ENCODE measurements around the gene TMOD2. TPM values are rescaled to one million over a fixed set of nuclear protein-coding genes. Genes with fewer than 3 reads are reported as not detected.
A peak's percentile ranks its signal among the peaks of the same experiment; 100 is the strongest.

The TMOD2 gene
- total and polyA plus RNA-seq, 7 donors = 0.49 to 5.8 (median 2.1) TPM

GRCh38 chr15:51793521-51794305 is 42.3 kb downstream of the TMOD2 start:
- intact Hi-C loops (cut with DNase I) = no loop called here
- no peak for ATAC-seq
- WGBS, 3 donors = 50% methylated on average over 4 of the region's 4 CpGs

DNA sequence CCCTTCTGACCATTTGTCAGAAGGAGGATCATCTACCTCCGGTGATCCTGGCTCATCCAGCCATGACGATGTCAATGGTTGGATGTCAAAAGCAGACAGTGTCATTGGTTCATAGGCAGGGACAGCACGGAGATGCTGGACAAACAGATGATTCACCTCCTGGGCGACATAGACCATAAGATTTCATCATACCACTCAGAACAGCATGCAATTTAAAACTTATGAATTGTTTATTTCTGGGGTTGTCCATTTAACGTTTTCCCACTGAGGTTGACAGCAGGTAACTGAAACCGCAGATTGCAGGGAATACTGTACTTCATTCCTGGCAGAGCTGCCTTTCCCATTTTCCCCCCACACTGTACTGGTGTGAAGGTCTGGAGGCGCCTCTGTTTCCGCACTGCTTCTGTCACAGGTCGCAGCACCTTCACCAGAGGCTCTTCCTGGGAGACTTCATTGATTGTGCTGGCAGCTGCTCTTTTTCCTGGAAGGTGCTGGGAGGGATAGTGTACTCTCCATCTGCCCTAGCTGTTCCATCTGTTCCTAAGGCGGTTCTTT is 45.5 kb downstream of the TMOD2 start:
- H3K27ac ChIP-seq = no peak overlapping the region
- no peak for DNase-seq
- no peaks in the 10 kb centered on the region for H3K27me3 ChIP-seq (ENCODE audit: insufficient read depth in 3 of 3, low read length in 2 of 3)
- 83 to 87% (median 85%) methylated on average over 10 of the region's 10 CpGs for WGBS, 3 donors
- intact Hi-C loops (cut with DNase I) = no loop called here
- H3K9me3 ChIP-seq = peaks cover 3% of the 10 kb centered on the region
- TF ChIP-seq, protein P1, sequence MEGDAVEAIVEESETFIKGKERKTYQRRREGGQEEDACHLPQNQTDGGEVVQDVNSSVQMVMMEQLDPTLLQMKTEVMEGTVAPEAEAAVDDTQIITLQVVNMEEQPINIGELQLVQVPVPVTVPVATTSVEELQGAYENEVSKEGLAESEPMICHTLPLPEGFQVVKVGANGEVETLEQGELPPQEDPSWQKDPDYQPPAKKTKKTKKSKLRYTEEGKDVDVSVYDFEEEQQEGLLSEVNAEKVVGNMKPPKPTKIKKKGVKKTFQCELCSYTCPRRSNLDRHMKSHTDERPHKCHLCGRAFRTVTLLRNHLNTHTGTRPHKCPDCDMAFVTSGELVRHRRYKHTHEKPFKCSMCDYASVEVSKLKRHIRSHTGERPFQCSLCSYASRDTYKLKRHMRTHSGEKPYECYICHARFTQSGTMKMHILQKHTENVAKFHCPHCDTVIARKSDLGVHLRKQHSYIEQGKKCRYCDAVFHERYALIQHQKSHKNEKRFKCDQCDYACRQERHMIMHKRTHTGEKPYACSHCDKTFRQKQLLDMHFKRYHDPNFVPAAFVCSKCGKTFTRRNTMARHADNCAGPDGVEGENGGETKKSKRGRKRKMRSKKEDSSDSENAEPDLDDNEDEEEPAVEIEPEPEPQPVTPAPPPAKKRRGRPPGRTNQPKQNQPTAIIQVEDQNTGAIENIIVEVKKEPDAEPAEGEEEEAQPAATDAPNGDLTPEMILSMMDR (IDR thresholded peaks at IDR 0.05) = no peak
- no peaks in the 10 kb centered on the region for H3K4me1 ChIP-seq
- no peak overlapping the region for H3K4me3 ChIP-seq
- ATAC-seq = no peak
- peaks cover 0 to 10% of the 10 kb centered on the region in 2 donors for H3K36me3 ChIP-seq (ENCODE audit: insufficient read depth in 1 of 2, low read depth in 1 of 2)

More at GRCh38 chr15:51793521-51794305, 42.3 kb downstream of the TMOD2 start:
- no peak overlapping the region for H3K4me3 ChIP-seq
- H3K27ac ChIP-seq = no peak overlapping the region
- peak in 1 of 2 donors; percentile 59 for DNase-seq
- TF ChIP-seq, protein P1 (IDR thresholded peaks at IDR 0.05) = no peak
- peaks cover 3% of the 10 kb centered on the region for H3K9me3 ChIP-seq
- H3K27me3 ChIP-seq (ENCODE audit: insufficient read depth in 3 of 3, low read length in 2 of 3) = no peaks in the 10 kb centered on the region
- peaks cover 0 to 8% of the 10 kb centered on the region in 2 donors for H3K36me3 ChIP-seq (ENCODE audit: insufficient read depth in 1 of 2, low read depth in 1 of 2)
- no peaks in the 10 kb centered on the region for H3K4me1 ChIP-seq

GRCh38 chr15:51798281-51798680 is 46.9 kb downstream of the TMOD2 start:
- DNase-seq (no peak), ATAC-seq (no peak)
- Histone ChIP-seq H3K36me3 (ENCODE audit: insufficient read depth in 1 of 2, low read depth in 1 of 2) (peaks cover 0 to 15% of the 10 kb centered on the region in 2 donors), H3K9me3 (no peaks in the 10 kb centered on the region), H3K4me3 (no peak overlapping the region), H3K27ac (no peak overlapping the region), H3K27me3 (ENCODE audit: insufficient read depth in 3 of 3, low read length in 2 of 3) (no peaks in the 10 kb centered on the region), H3K4me1 (no peaks in the 10 kb centered on the region)
- WGBS, 3 donors = 91 to 100% (median 96%) methylated on average over 1 of the region's 1 CpG
- intact Hi-C loops (cut with DNase I) = no loop called here
- TF ChIP-seq, protein P1 (IDR thresholded peaks at IDR 0.05) = no peak

DNA sequence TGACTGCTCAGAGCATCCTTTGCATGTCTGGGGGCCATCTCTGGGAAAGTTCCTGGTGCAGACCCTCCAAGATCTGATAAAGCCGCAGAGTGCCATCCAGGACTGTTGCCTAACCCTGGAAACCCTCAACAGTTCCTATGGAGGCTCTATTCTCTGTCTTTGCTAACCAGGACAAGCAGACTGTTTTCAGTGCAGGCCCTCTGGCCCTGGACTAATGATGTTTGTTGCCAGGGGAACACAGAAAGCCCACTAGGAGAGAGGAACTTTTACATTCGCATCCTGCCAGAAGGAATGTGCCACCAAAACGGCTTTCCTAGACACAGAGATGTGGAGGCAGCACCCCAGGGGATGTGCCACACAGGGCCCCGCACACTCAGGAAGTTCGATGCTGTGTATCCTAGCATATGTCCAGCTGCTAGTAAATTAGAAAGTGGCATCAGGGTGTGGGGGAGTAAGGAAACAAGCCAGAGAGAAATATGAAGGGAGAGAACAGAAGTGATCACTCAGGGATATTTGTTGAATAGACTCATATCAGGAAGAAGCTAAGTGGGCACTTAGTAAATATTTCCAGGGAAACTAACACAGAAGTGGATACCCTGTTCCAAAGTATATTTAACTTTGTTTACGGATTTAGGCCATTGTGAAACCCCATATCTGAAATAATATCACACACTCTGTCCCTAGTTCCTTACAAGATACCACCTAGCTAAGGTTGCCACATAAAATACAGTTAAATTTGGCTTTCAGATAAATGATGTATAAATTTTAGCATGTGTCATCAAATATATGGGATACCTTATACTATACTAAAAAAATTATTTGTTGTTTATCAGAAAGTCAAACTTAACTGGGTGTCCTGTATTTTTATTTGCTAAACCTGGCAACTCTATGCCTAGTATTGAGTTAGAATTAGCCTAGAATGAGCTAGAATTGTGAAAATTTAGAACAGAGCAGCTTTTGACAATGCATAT is 48.2 kb downstream of the TMOD2 start:
- peaks cover 0 to 15% of the 10 kb centered on the region in 2 donors for H3K36me3 ChIP-seq (ENCODE audit: insufficient read depth in 1 of 2, low read depth in 1 of 2)
- no peaks in the 10 kb centered on the region for H3K27me3 ChIP-seq (ENCODE audit: insufficient read depth in 3 of 3, low read length in 2 of 3)
- no peak overlapping the region for H3K4me3 ChIP-seq
- H3K4me1 ChIP-seq = no peaks in the 10 kb centered on the region
- TF ChIP-seq, protein P1 (IDR thresholded peaks at IDR 0.05) = no peak
- WGBS, 3 donors = 72 to 87% (median 86%) methylated on average over 6 of the region's 6 CpGs
- H3K27ac ChIP-seq = no peak overlapping the region
- ATAC-seq (no peak), DNase-seq (no peak)
- intact Hi-C loops (cut with DNase I) = no loop called here
- no peaks in the 10 kb centered on the region for H3K9me3 ChIP-seq

Data from psoas muscle (tissue), 8 donors.